HCT116 (cell line): Measurements from ENCODE around the gene GJA1.

Experiments
- CTCF ChIP-seq, 3 experiments: fragments of 200-600 bp in 1 of 3; sonication (generic) in 1 of 3; IDR thresholded peaks in 2 of 3; conservative IDR thresholded peaks in 1 of 3; 2 replicates each; pipeline ENCODE4 v1.5.1; 2012 to 2017; ENCODE audit warnings: low read depth in 2 of 3, low read length in 2 of 3, antibody characterized with exemption in 1 of 3, borderline replicate concordance in 1 of 3, control low read depth in 1 of 3, mild to moderate bottlenecking in 1 of 3, mixed read lengths in 1 of 3, mixed run types in 1 of 3, moderate library complexity in 1 of 3; ENCODE audit not compliant: insufficient read depth in 1 of 3
- POLR2A ChIP-seq: IDR thresholded peaks from 2 replicates; pipeline ENCODE4 v1.7.0; 2011; ENCODE audit warnings: borderline replicate concordance; ENCODE audit not compliant: insufficient read depth, insufficient read length; ENCODE audit errors: extremely low read depth
- ZBTB33 ChIP-seq: IDR thresholded peaks from 2 replicates; pipeline ENCODE4 v1.6.1; 2011; ENCODE audit warnings: mild to moderate bottlenecking, low read length, moderate library complexity; ENCODE audit not compliant: insufficient replicate concordance; ENCODE audit errors: extremely low read depth

- TF ChIP-seq CTCF (IDR thresholded peaks at IDR 0.05 in 2 of 3, conservative IDR thresholded peaks at IDR 0.05 in 1 of 3; ENCODE audit: borderline replicate concordance in 1 of 3, insufficient read depth in 1 of 3, low read depth in 2 of 3, low read length in 2 of 3): no peak
- no peak for TF ChIP-seq POLR2A
- no peak for TF ChIP-seq ZBTB33
These were observed 49.9 kb downstream of the GJA1 start for GRCh38 chr6:121485359-121485811.
